HL-60/S4 treated with phorbol 12-myristate 13-acetate at 8.2 ng/mL for 4 days and 3 days (cell line): ENCODE data around the gene PARVB.

Source experiments
- in situ Hi-C: fragments of 300-500 bp; cut with MboI; formaldehyde crosslinking; loops from 2 replicates; pipeline ENCODE4 v1.15.0; 2022; ENCODE audit warnings: low sequenced_read_pairs

The PARVB gene

DNA sequence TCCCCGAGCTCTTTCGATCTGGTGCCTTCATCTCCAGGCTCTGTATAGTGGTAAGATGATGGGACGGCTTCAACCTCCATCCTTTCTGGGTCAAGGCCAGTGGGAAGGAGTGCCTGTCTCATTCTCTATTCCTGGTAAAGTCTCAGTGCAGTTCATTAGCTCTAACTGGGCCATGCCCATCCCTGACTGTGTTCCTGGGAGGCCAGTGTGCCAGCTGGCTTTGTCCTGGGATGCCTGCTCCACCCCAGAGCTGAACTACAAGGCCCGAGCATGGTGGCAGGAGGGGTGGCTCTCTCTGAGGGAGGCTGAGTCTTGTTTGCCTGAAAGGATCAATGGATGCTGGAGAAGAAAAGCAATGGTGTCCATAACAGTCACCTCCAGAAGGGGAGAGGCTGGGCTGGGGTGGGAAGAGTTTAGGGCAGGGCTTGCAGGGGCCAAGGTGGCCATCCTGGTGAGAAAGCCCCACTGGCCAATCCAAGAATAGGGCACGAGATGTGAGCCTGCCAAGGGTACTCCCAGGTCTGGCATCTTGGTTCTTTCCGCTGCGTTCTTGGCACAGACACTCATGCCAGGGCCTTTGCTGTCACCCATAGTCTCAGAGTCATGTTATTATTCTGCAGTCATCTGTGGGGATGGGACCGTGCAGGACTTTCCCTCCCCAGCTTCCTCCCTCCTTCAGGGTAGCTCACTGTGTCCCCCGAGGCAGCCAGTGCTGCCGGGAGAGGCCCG lies 60.1 kb downstream of the PARVB start:
- in situ Hi-C loops = no loop called here

DNA sequence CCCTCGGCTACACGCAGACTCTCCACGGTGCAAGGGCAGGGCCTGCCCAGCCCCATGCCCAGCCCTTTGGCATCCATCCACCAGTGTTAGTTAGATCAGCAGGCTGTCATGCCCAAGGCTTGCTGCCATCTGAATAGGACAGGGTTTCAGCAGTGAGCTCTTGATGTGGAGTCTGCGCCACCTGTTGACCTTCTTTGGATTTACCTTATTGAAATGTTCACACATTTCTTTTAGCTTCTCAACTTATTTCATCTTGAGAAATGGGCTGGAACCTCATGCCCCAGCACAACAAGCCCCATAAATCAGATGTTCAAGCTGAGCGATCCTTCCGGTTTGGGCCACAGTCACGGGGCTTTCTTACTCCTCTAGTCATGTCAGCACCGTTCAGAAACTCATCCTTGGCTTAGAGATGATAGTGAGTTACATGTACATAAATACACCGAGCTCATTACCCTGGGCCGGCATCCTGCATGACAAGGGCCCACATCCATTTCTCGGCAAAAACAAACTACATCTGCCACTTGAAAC lies 61.7 kb downstream of the PARVB start:
- in situ Hi-C loops = loop anchor here (5.0 kb wide), 1 partner anchor 89 kb away; no protein-coding TSS in a partner anchor

GRCh38 chr22:44086271-44087088 lies 62.4 kb downstream of the PARVB start:
- in situ Hi-C loops = loop anchor here (5.0 kb wide), 1 partner anchor 89 kb away; no protein-coding TSS in a partner anchor

DNA sequence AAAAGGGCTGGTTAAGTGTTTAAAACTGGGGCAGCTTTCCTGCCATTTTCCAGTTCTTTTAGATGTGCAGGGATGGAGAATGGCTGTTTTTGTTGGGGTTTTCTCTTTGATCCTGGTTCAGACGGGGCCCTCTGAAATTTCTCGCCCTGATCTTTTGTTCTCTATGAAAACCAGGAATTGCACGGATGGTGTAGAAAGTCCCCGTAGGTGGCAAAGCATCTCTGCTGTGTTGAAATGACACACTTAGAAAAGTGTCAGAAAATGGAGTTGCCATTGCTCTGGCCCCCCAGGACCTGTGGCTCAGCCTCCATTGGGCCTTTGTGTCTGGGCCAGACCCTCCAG lies 63.0 kb downstream of the PARVB start:
- in situ Hi-C loops = loop anchor here (5.0 kb wide), 1 partner anchor 90 kb away; no protein-coding TSS in a partner anchor

- in situ Hi-C loops = loop anchor here (5.0 kb wide), 1 partner anchor 92 kb away; no protein-coding TSS in a partner anchor
Observed at GRCh38 chr22:44088976-44089570, 65.0 kb downstream of the PARVB start.

GRCh38 chr22:44089717-44090570 lies 65.8 kb downstream of the PARVB start:
- in situ Hi-C loops = loop anchor here (5.0 kb wide), 1 partner anchor 93 kb away; no protein-coding TSS in a partner anchor

- in situ Hi-C loops = no loop called here
Observed at GRCh38 chr22:44090571-44090905, 66.4 kb downstream of the PARVB start.

DNA sequence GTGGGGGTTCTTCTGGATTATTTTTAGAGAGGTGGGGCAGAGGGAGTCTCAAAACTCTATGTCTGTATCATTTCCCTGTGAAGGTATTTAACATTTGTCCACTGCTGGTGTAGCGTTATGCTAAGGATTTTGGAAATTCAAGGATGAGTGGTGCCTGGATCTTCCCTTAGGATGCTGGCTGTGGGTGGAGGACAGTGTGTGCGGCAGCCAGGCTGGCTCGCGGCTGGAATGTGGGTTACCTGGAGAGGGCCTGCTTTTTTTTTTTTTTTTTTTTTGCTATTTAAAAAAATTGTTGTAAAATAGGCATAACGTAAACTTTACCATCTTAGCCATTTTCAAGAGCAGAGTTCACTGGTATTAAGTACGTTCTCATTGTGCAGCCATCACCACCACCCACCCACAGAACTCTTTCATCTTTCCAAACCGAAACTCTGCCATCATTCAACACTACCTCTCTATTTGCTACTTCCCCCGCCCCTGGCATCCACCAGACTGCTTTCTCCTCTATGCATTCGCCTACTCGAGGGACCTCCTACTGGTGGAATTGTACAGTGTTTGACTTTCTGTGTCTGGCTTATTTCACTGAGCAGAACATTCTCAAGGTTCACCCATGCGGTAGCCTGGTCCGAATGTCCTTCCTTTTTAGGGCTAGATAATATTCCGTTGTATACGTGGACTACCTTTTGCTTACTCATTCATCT lies 67.1 kb downstream of the PARVB start:
- in situ Hi-C loops = no loop called here

- in situ Hi-C loops = no loop called here
Observed at GRCh38 chr22:44091751-44092150, 67.6 kb downstream of the PARVB start.

GRCh38 chr22:44092636-44093220 lies 68.6 kb downstream of the PARVB start:
- in situ Hi-C loops = no loop called here

DNA sequence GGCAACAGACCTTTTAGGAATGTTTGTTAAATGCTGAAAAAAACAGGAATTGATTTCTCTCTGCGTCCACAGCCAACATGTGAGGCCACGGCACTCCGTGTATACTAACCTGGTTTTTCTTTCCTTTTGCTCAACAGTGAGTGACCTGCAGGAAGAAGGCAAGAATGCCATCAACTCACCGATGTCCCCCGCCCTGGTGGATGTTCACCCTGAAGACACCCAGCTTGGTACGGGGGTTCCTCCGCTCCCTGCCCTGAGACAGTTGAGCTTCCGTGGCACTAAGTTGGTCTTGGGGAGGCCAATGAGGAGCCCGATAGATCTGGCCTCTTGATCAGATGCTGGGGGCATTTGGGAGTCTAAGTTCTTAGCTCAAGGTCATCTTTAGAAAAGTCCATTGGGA lies 69.7 kb downstream of the PARVB start:
- in situ Hi-C loops = no loop called here

- in situ Hi-C loops = no loop called here
Observed at GRCh38 chr22:44094751-44095302, 70.7 kb downstream of the PARVB start.

- in situ Hi-C loops = no loop called here
Observed at GRCh38 chr22:44096736-44097135, 72.6 kb downstream of the PARVB start.

DNA sequence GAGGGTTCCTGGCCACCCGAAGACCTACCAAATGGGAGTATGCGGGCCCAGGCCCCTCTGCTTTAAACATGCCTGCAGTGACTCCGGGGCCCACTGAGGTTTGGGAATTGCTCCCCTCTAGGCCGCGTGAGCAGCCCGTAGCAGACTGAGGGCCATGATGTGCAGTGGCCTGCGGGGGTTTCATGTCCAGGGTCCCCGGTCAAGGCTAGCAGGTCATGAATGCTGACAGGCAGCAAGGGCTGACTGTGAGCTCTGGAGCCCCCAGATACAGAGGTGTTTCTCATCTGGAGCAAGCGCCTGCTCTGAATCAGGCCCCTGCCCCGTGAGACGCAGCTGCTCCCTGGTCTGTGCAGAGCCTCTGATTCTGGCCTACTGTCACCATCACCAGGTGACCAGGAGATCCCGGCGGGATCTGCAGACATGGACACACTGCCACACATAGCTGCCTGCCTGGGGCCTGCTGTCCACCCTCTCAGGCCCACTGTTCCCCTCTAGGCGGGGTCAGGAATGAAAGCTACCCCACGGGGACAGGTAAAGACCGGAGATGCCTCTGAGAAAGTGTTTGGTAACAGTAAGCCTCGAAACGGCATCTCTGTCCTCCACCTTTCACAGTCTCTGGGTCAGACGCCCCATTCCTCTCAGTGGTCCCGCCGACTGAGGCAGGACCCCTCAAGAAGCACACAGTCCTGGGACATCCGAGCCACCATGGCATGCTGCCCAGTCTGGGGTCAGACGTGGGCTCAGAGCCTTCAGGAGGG lies 73.3 kb downstream of the PARVB start:
- in situ Hi-C loops = no loop called here

DNA sequence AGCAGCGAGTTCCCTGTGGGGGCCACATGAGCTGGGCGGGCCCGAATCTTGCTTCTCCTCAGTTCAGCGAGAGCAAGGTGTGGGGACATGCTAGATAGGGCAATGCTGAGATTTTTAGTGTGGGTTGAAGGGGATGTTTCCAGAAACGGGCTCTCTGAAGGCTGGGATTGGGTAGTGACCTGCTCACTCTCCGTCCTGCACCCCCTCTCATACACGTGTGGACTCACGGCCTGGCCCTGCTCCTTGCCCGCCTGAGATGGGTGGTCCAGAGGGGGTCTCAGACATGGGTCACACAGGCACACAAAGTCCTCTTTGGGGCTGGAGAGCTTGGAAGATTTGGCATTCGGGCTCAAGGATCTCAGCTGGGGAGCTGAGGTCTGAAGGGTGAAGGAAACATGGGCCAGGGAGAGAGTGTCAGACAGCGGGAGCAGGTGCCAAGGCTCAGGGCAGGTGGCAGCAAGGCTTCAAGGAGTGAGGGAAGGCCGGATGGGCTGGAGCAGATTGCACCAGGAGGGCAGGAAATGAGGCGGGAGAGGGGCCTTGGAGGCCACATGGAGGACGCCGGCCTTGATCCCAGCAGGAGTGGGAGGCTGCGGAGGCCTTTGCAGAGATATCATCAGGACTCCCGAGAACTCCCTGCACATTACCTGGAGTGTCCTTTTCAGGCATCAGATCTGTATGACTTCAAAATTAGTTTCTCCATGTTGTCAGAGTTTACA lies 74.1 kb downstream of the PARVB start:
- in situ Hi-C loops = no loop called here

- in situ Hi-C loops = no loop called here
Observed at GRCh38 chr22:44098966-44099530, 74.9 kb downstream of the PARVB start.

- in situ Hi-C loops = no loop called here
Observed at GRCh38 chr22:44099696-44100095, 75.6 kb downstream of the PARVB start.

GRCh38 chr22:44100411-44100810 lies 76.3 kb downstream of the PARVB start:
- in situ Hi-C loops = no loop called here
